Liver (tissue), 9 donors: ENCODE results near the gene TACC2. TPM values are rescaled to one million over a fixed set of nuclear protein-coding genes. Genes with fewer than 3 reads are reported as not detected.

Experiments used
- DNase-seq: peaks from one replicate; pipeline ENCODE4 v3.0.0-alpha.2; 2017; ENCODE audit warnings: low spot score
- H3K27ac ChIP-seq, 2 donors: one replicate each; pipeline ENCODE4 v1.7.0; 2013; ENCODE audit warnings: inconsistent platforms in 2 of 2, low read length in 2 of 2, control low read depth in 1 of 2, low read depth in 1 of 2, mild to moderate bottlenecking in 1 of 2
- H3K27me3 ChIP-seq, 4 donors: one replicate each; pipeline versions ENCODE4 v1.6.1 to v1.7.0; 2013; ENCODE audit warnings: low read length in 3 of 4, inconsistent platforms in 1 of 4, mild to moderate bottlenecking in 1 of 4, moderate library complexity in 1 of 4; ENCODE audit not compliant: control insufficient read depth in 4 of 4, insufficient read depth in 4 of 4
- H3K36me3 ChIP-seq, 4 donors: one replicate each; pipeline versions ENCODE4 v1.6.1 to v1.7.0; 2013; ENCODE audit warnings: low read length in 3 of 4, mild to moderate bottlenecking in 3 of 4, low read depth in 1 of 4, moderate library complexity in 1 of 4; ENCODE audit not compliant: control insufficient read depth in 4 of 4, insufficient read depth in 3 of 4
- H3K4me1 ChIP-seq, 4 donors: one replicate each; pipeline versions ENCODE4 v1.6.1 to v1.7.0; 2013; ENCODE audit warnings: low read length in 3 of 4, mild to moderate bottlenecking in 3 of 4, moderate library complexity in 1 of 4; ENCODE audit not compliant: control insufficient read depth in 4 of 4, insufficient read depth in 4 of 4
- H3K4me3 ChIP-seq, 3 donors: one replicate each; pipeline versions ENCODE4 v1.6.1 to v1.7.0; 2013; ENCODE audit warnings: low read length in 3 of 3, control low read depth in 1 of 3, low read depth in 1 of 3, mild to moderate bottlenecking in 1 of 3
- H3K9ac ChIP-seq, 2 donors: one replicate each; pipeline ENCODE4 v1.7.0; 2013; ENCODE audit warnings: low read length in 2 of 2, mild to moderate bottlenecking in 2 of 2, moderate library complexity in 2 of 2, control low read depth in 1 of 2, low read depth in 1 of 2
- H3K9me3 ChIP-seq, 4 donors: one replicate each; pipeline versions ENCODE4 v1.6.1 to v1.7.0; 2013; ENCODE audit warnings: low read length in 3 of 4; ENCODE audit not compliant: control insufficient read depth in 4 of 4
- ATF3 ChIP-seq: IDR thresholded peaks from 2 replicates; pipeline ENCODE4 v1.6.1; 2016; ENCODE audit warnings: antibody characterized with exemption
- CTCF ChIP-seq: fragments of 150-350 bp; IDR thresholded peaks from 2 replicates; pipeline ENCODE4 v1.5.1; 2017; ENCODE audit warnings: improper control_type of control experiment, low read depth, low read length; ENCODE audit not compliant: missing input control
- EGR1 ChIP-seq, 2 donors: IDR thresholded peaks; 2 replicates each; pipeline ENCODE4 v1.6.1; 2016 to 2018; ENCODE audit warnings: antibody characterized with exemption in 2 of 2, low read depth in 2 of 2
- FOXA1 ChIP-seq: IDR thresholded peaks from 2 replicates; pipeline ENCODE4 v1.6.1; 2016; ENCODE audit warnings: antibody characterized with exemption
- FOXA2 ChIP-seq: IDR thresholded peaks from 2 replicates; pipeline ENCODE4 v1.6.1; 2016; ENCODE audit warnings: antibody characterized with exemption
- GABPA ChIP-seq, 2 donors: IDR thresholded peaks in 1 of 2; conservative IDR thresholded peaks in 1 of 2; 2 replicates each; pipeline ENCODE4 v1.6.1; 2016; ENCODE audit warnings: antibody characterized with exemption in 2 of 2, mild to moderate bottlenecking in 1 of 2, moderate library complexity in 1 of 2
- HNF4A ChIP-seq, 2 donors: conservative IDR thresholded peaks; 2 replicates each; pipeline ENCODE4 v1.6.1; 2016; ENCODE audit warnings: antibody characterized with exemption in 2 of 2, mild to moderate bottlenecking in 2 of 2
- HNF4G ChIP-seq: IDR thresholded peaks from 2 replicates; pipeline ENCODE4 v1.6.1; 2016; ENCODE audit warnings: antibody characterized with exemption
- JUND ChIP-seq, 2 donors: IDR thresholded peaks; 2 replicates each; pipeline ENCODE4 v1.6.1; 2016; ENCODE audit warnings: antibody characterized with exemption in 2 of 2
- MAX ChIP-seq: IDR thresholded peaks from 2 replicates; pipeline ENCODE4 v1.6.1; 2016; ENCODE audit warnings: antibody characterized with exemption
- NR2F2 ChIP-seq: IDR thresholded peaks from 2 replicates; pipeline ENCODE4 v1.6.1; 2016; ENCODE audit warnings: antibody characterized with exemption
- RAD21 ChIP-seq, 2 donors: IDR thresholded peaks; 2 replicates each; pipeline ENCODE4 v1.6.1; 2016; ENCODE audit warnings: antibody characterized with exemption in 2 of 2, mild to moderate bottlenecking in 2 of 2
- REST ChIP-seq: IDR thresholded peaks from 2 replicates; pipeline ENCODE4 v1.6.1; 2016; ENCODE audit warnings: antibody characterized with exemption, mild to moderate bottlenecking
- RXRA ChIP-seq, 2 donors: IDR thresholded peaks; 2 replicates each; pipeline ENCODE4 v1.6.1; 2017 to 2018; ENCODE audit warnings: antibody characterized with exemption in 2 of 2, mild to moderate bottlenecking in 1 of 2
- SP1 ChIP-seq: IDR thresholded peaks from 2 replicates; pipeline ENCODE4 v1.6.1; 2018; ENCODE audit warnings: antibody characterized with exemption, mild to moderate bottlenecking
- ZBTB33 ChIP-seq: IDR thresholded peaks from 2 replicates; pipeline ENCODE4 v1.6.1; 2016; ENCODE audit warnings: antibody characterized with exemption
- WGBS: extraction: QIAGEN DNeasy Blood & Tissue Kit; methylation state at CpG from one replicate; pipeline ENCODE4 v1.1.7; 2013; 5-methylcytosine and 5-hydroxymethylcytosine counted together
- polyA plus RNA-seq, 2 donors: library from polyadenylated mRNA; stranded (reverse) in 1 of 2; unstranded in 1 of 2; fragments of 200-250 nt in 1 of 2; fragments of >200 nt in 1 of 2; fragmentation: Nextera tagmentation in 1 of 2; extraction: Ambion mirVana in 1 of 2; gene quantifications; one replicate each; pipeline versions ENCODE4 v1.2.1 to v1.2.3, GENCODE V29; 2013 to 2015
- total RNA-seq, 2 donors: library from RNA; depleted of rRNA; stranded (reverse); fragments of >200 nt; gene quantifications; one replicate each; pipeline ENCODE4 v1.2.3, GENCODE V29; 2014
- donor health status: healthy.
- donor health status: healthy.
- donor health status: healthy.
- donor health status: healthy.
- donor health status: healthy.

Gene TACC2
- total and polyA plus RNA-seq, 4 donors: 1.5 to 9.1 (median 7.8) TPM

GRCh38 chr10:122163174-122164022, 174.4 kb downstream of the TACC2 start:
- WGBS: 10% methylated on average over 89 of the region's 89 CpGs
- DNase-seq: no peak
- H3K4me3 ChIP-seq: peak overlapping the region in 2 of 3 donors; percentile 27 to 46
- no peaks in the 10 kb centered on the region for H3K9me3 ChIP-seq
- no peak overlapping the region for H3K27ac ChIP-seq
- H3K9ac ChIP-seq: no peak overlapping the region
- H3K36me3 ChIP-seq: no peaks in the 10 kb centered on the region
- no peak for TF ChIP-seq GABPA (IDR thresholded peaks at IDR 0.05 in 1 of 2, conservative IDR thresholded peaks at IDR 0.05 in 1 of 2)
- TF ChIP-seq RAD21 (IDR thresholded peaks at IDR 0.05): no peak
- peak in 1 of 2 donors; percentile 0 for TF ChIP-seq RXRA (IDR thresholded peaks at IDR 0.05)
- no peak for TF ChIP-seq SP1
- peaks cover 23 to 41% (median 33%) of the 10 kb centered on the region in 4 donors for H3K4me1 ChIP-seq
- H3K27me3 ChIP-seq: no peaks in the 10 kb centered on the region

GRCh38 chr10:122164023-122164601, 175.1 kb downstream of the TACC2 start:
- H3K27me3 ChIP-seq: no peaks in the 10 kb centered on the region
- H3K27ac ChIP-seq: peak overlapping the region; percentile 21 to 23
- no peaks in the 10 kb centered on the region for H3K9me3 ChIP-seq
- peaks cover 23 to 41% (median 33%) of the 10 kb centered on the region in 4 donors for H3K4me1 ChIP-seq
- no peak for DNase-seq
- peak overlapping the region in 2 of 3 donors; percentile 7 to 46 for H3K4me3 ChIP-seq
- 33% methylated on average over 25 of the region's 25 CpGs for WGBS
- TF ChIP-seq FOXA2 (no peak), RXRA (IDR thresholded peaks at IDR 0.05) (no peak), HNF4G (no peak), MAX (no peak), ZBTB33 (no peak), EGR1 (IDR thresholded peaks at IDR 0.05; ENCODE audit: low read depth in 2 of 2) (no peak), REST (no peak), HNF4A (conservative IDR thresholded peaks at IDR 0.05) (no peak), ATF3 (no peak), JUND (IDR thresholded peaks at IDR 0.05) (no peak), GABPA (IDR thresholded peaks at IDR 0.05 in 1 of 2, conservative IDR thresholded peaks at IDR 0.05 in 1 of 2) (no peak), CTCF (no peak), RAD21 (IDR thresholded peaks at IDR 0.05) (no peak), FOXA1 (no peak), NR2F2 (no peak), SP1 (no peak)
- no peak overlapping the region for H3K9ac ChIP-seq
- H3K36me3 ChIP-seq: no peaks in the 10 kb centered on the region
